Measurements from ENCODE around the gene EIPR1.

Gene EIPR1

DNA sequence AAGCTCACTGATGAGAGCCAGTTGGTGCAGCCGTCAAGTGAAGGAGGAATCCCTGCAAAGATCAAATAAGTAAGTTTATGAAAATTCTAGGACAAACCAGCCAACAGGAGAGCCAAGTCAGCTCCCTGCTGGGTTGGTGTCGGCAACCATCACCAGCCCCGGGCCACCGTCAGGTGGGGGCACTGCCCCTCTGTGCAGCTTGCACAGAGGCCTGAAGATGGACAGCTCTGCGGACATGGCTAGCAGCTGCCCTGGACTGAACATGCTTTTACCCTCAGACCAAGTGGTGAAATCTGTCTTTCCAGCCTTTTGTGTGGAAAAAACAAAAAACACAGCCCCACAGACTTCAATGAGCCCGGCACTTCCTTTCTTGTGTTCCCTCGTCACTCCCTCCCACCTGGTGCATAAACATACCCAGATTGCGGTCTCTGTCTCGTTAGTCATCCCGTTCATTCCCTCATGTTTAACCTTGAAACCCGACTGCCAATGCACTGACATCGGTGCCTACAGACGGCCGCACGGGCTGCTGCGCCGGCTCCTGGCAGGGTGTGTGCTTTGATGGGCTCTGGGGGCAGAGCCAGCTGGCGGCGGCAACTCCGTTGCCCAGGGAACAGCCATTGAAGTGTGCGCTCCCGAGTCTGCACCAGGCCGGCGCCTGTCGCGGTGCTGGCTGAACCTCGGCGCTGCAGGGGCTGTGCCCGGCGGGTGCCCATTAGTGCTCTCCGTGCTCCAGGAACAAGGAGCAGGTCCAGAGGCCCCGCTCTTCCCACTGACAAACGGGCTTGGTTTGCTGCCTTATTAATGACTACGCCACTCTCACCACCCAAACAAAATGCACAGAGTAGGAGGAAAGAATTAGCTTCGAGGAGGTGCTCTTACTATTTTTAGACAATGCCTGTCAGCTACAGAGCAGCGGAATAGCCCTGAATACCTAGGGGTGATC is 95.3 kb downstream of the EIPR1 start:
- no peaks in the 10 kb centered on the region for H3K36me3 ChIP-seq (ENCODE audit: insufficient read depth, low read length)
- H3K9ac ChIP-seq (ENCODE audit: insufficient read length) = no peak overlapping the region
- no peaks in the 10 kb centered on the region for H3K9me3 ChIP-seq (ENCODE audit: low read depth, low read length)
- TF ChIP-seq FOXP2 (optimal IDR thresholded peaks at IDR 0.05; ENCODE audit: control extremely low read depth, extremely low read length, insufficient read depth) (no peak), POLR2AphosphoS5 (IDR thresholded peaks at IDR 0.05; ENCODE audit: borderline replicate concordance, low read depth, low read length) (no peak), EZH2 (IDR thresholded peaks at IDR 0.05) (no peak)
- no peak overlapping the region for H3K27ac ChIP-seq
- no peak overlapping the region for H3K4me3 ChIP-seq
- DNase-seq (ENCODE audit: low read depth, low spot score) = no peak

DNA sequence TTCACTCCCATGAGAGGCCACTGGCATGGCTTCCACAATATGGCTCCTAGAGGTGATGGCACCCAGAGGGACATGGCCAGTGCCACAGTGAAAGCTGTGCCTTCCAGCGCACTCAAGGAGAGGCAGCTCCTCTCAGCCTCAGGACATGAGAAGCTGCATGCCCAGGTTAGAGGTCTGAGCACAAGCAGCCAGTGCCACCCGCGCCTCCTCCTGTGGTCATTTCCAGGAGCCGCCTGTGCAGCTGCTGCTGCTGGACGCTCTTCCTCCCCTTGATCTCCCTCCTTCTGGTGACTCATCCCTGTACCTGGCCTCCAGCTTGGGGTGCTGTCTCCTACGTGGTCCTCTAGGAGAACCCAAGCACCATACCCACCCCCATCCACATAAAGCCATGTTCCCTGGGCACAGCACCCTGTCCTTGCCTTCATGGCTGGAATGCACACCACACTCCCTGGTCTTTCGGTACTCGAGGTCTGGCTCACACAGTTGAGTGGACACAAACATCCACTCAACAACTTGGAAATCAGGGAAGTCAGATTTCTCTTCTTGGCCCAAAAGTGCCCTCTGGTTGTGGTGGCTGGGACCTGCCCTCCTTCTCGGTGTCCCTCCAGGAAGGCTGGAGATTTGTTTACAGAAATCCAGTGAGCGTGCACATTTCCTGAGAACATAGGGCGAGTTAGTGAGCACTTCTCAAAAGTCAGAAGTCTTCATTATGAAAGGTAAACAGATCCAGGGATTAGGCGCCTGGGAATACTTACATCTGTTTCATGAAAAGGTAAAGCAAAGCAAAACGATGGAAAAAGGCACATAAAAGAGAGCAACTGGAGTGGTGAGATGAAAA is 96.7 kb downstream of the EIPR1 start:
- DNase-seq (ENCODE audit: low read depth, low spot score) = no peak
- TF ChIP-seq FOXP2 (optimal IDR thresholded peaks at IDR 0.05; ENCODE audit: control extremely low read depth, extremely low read length, insufficient read depth) = no peak
- TF ChIP-seq POLR2AphosphoS5 (IDR thresholded peaks at IDR 0.05; ENCODE audit: borderline replicate concordance, low read depth, low read length) = no peak
- no peak for TF ChIP-seq EZH2 (IDR thresholded peaks at IDR 0.05)

DNA sequence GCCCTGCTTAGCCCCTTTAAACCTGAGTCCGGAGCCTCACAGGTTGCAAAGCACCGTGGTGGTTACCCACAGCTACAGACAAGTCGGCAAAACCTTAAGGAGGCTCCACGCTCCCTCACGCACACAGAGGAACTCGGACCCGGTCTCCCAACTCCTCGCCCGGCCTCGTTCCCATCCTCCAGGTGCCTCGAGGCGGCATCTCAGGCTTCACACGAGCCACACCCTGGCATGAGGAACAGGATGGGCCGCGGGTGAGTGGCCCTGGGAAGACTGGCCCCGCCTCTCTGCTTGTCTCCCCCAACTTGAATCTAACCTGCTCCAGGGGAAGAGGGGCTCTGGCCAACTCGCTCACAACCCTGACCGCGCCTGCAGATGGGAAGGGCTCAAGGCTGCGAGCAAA is 97.4 kb downstream of the EIPR1 start:
- DNase-seq (ENCODE audit: low read depth, low spot score) = no peak
- no peaks in the 10 kb centered on the region for H3K9me3 ChIP-seq (ENCODE audit: low read depth, low read length)
- H3K9ac ChIP-seq (ENCODE audit: insufficient read length) = no peak overlapping the region
- no peaks in the 10 kb centered on the region for H3K36me3 ChIP-seq (ENCODE audit: insufficient read depth, low read length)
- H3K4me3 ChIP-seq = no peak overlapping the region
- H3K27ac ChIP-seq = no peak overlapping the region
- TF ChIP-seq POLR2AphosphoS5 (IDR thresholded peaks at IDR 0.05; ENCODE audit: borderline replicate concordance, low read depth, low read length) (no peak), FOXP2 (optimal IDR thresholded peaks at IDR 0.05; ENCODE audit: control extremely low read depth, extremely low read length, insufficient read depth) (no peak), EZH2 (IDR thresholded peaks at IDR 0.05) (no peak)

More for the DNA sequence above, 96.7 kb downstream of the EIPR1 start:
- H3K27ac ChIP-seq = no peak overlapping the region
- no peak overlapping the region for H3K9ac ChIP-seq (ENCODE audit: insufficient read length)
- H3K9me3 ChIP-seq (ENCODE audit: low read depth, low read length) = no peaks in the 10 kb centered on the region
- no peaks in the 10 kb centered on the region for H3K36me3 ChIP-seq (ENCODE audit: insufficient read depth, low read length)
- H3K4me3 ChIP-seq = no peak overlapping the region

DNA sequence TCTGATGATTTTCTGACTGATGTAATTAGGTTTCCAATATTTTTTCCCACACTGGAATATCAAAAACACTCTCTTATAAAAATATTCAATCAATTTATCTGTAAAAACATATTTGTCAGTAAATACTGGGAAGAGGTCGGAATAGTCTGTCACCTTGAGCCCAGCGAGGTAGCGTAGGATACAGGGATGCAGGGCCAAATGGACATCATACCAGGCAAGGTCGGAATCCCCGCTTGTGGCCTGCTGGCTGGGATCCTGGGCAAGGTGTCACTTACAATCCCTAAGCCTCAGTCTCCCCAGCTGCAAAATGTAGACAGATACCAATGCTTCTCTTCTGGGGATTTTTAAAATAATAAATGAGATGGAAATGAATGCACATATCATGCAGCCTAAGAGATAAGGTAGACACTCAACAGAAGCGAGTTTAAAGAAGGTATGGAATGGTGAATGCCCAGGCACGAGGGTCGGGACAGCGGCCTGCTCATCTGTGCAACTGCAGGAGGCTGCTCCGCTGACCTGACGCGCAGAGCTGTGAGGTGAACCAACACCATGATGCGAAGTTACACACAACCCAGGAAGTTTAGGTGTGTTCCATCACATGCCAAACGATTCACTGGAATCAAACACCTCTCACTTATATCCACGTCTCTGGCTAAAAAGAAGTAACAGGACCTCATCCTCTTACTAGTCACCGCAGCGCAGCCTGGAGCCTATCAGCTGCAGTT is 98.2 kb downstream of the EIPR1 start:
- TF ChIP-seq FOXP2 (optimal IDR thresholded peaks at IDR 0.05; ENCODE audit: control extremely low read depth, extremely low read length, insufficient read depth) = no peak
- TF ChIP-seq EZH2 (IDR thresholded peaks at IDR 0.05) = no peak
- no peak for TF ChIP-seq POLR2AphosphoS5 (IDR thresholded peaks at IDR 0.05; ENCODE audit: borderline replicate concordance, low read depth, low read length)
- no peak overlapping the region for H3K9ac ChIP-seq (ENCODE audit: insufficient read length)
- no peaks in the 10 kb centered on the region for H3K9me3 ChIP-seq (ENCODE audit: low read depth, low read length)
- H3K4me3 ChIP-seq = no peak overlapping the region
- no peak for DNase-seq (ENCODE audit: low read depth, low spot score)
- no peak overlapping the region for H3K27ac ChIP-seq
- H3K36me3 ChIP-seq (ENCODE audit: insufficient read depth, low read length) = no peaks in the 10 kb centered on the region

DNA sequence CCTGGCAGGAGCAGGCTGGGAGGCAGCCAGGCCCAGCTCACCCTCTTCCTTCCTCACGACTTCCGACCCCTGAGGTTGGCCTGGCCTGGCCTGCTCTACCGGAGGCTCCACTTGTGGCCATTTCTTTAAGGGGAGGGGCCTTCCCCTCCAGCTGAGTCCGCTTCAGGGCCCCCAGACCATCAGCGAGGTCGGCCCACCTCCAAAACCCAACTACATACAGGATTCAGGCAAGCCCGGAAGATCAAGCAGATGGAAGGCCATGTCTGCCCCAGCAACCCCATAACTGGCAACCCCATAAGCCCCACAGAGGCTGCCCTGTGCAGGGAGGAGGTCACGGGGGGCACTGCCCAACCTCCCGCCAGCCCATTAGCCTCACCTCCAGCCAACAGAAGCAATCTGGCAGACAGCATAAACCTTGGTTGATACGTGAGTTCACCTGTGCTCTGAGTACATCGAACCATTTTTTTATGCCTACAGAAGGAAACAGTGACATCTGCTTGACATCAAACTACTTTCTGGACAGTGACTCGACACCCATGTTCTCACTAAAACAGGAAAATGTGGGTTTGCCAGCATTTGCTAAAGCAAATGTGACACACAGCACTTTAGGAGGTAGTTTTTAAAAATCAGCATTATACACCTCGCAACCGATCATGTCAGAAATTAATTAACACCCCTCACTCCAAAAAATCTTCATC is 98.9 kb downstream of the EIPR1 start:
- no peak for TF ChIP-seq POLR2AphosphoS5 (IDR thresholded peaks at IDR 0.05; ENCODE audit: borderline replicate concordance, low read depth, low read length)
- TF ChIP-seq FOXP2 (optimal IDR thresholded peaks at IDR 0.05; ENCODE audit: control extremely low read depth, extremely low read length, insufficient read depth) = no peak
- no peak for TF ChIP-seq EZH2 (IDR thresholded peaks at IDR 0.05)
- Histone ChIP-seq H3K36me3 (ENCODE audit: insufficient read depth, low read length) (no peaks in the 10 kb centered on the region), H3K4me3 (no peak overlapping the region), H3K27ac (no peak overlapping the region), H3K9ac (ENCODE audit: insufficient read length) (no peak overlapping the region), H3K9me3 (ENCODE audit: low read depth, low read length) (no peaks in the 10 kb centered on the region)
- no peak for DNase-seq (ENCODE audit: low read depth, low spot score)

DNA sequence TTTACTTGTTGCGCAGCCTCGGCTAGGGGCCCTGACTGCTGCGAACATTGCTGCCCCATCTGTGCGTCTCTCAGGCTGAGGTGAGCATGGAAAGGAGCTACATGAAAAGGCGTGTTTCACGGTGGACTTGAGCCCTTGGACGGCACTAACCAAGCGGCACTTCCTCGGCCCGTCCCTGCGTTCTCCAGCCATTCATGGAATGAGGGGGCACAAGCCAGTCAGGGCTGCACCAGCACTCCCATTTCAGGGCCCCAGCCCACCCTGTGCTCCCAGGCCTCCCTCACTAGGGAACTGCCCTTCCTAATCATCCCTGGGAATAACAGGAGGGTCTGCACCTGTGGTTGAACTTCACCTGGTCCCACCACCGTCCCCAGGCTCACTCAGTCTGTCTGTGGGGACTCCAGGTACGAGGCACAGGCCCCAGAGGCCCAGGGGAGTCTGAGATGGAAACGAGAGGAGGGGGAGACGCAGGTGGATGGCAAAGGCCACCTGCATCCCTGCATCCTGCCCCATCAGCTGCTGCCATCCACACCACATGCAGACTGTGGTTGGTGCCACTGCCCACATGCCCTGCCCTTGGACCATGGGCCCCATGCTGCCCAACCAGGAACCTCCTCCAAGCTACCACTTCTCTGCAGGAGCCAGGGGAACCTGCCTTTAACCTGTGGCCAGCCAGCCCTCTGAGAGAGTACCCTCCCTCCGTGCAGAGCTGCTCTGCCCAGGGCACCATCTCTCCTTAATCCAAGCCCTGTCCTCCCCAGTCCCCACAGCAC is 99.7 kb downstream of the EIPR1 start:
- TF ChIP-seq EZH2 (IDR thresholded peaks at IDR 0.05) (no peak), POLR2AphosphoS5 (IDR thresholded peaks at IDR 0.05; ENCODE audit: borderline replicate concordance, low read depth, low read length) (no peak), FOXP2 (optimal IDR thresholded peaks at IDR 0.05; ENCODE audit: control extremely low read depth, extremely low read length, insufficient read depth) (no peak)
- DNase-seq (ENCODE audit: low read depth, low spot score) = no peak
- Histone ChIP-seq H3K36me3 (ENCODE audit: insufficient read depth, low read length) (no peaks in the 10 kb centered on the region), H3K4me3 (no peak overlapping the region), H3K27ac (no peak overlapping the region), H3K9ac (ENCODE audit: insufficient read length) (no peak overlapping the region), H3K9me3 (ENCODE audit: low read depth, low read length) (no peaks in the 10 kb centered on the region)

Data from SK-N-MC (cell line).